Astrocyte (in vitro differentiated cells and primary cell): ENCODE data around the gene COL6A3. TPM values are rescaled to one million over a fixed set of nuclear protein-coding genes. Genes with fewer than 3 reads are reported as not detected.

Source experiments
- DNase-seq: peaks from one replicate; pipeline ENCODE4 v3.0.0-alpha.2; 2010; ENCODE audit warnings: low read depth
- FAIRE-seq: peaks from 2 replicates; lab custom pipeline; 2011; peaks lifted over from hg19 to GRCh38; lab: Jason Lieb, UNC
- H2AFZ ChIP-seq: 2 replicates; pipeline ENCODE4 v1.6.0; 2012; ENCODE audit warnings: low read depth, low read length, inconsistent platforms
- H3K27ac ChIP-seq: 2 replicates; pipeline ENCODE4 v1.5.1; 2011; ENCODE audit warnings: low read depth, low read length, inconsistent platforms
- H3K27me3 ChIP-seq: 2 replicates; pipeline ENCODE4 v1.6.0; 2011; ENCODE audit warnings: low read length, inconsistent platforms; ENCODE audit not compliant: insufficient read depth
- H3K36me3 ChIP-seq: 2 replicates; pipeline ENCODE4 v1.5.1; 2011; ENCODE audit warnings: low read length, inconsistent platforms; ENCODE audit not compliant: insufficient read depth
- H3K4me1 ChIP-seq: 2 replicates; pipeline ENCODE4 v1.5.1; 2011; ENCODE audit warnings: low read length, inconsistent platforms; ENCODE audit not compliant: insufficient read depth
- H3K4me2 ChIP-seq: 2 replicates; pipeline ENCODE4 v1.6.0; 2012; ENCODE audit warnings: low read length, inconsistent platforms
- H3K4me3 ChIP-seq: 2 replicates; pipeline ENCODE4 v1.5.1; 2011; ENCODE audit warnings: low read depth, mild to moderate bottlenecking, low read length, inconsistent platforms; ENCODE audit not compliant: insufficient read depth
- H3K79me2 ChIP-seq: 2 replicates; pipeline ENCODE4 v1.6.0; 2012; ENCODE audit warnings: mild to moderate bottlenecking, low read length, inconsistent platforms; ENCODE audit not compliant: insufficient read depth
- H3K9ac ChIP-seq: 2 replicates; pipeline ENCODE4 v1.6.0; 2012; ENCODE audit warnings: mild to moderate bottlenecking, low read length, inconsistent platforms
- H3K9me3 ChIP-seq: 2 replicates; pipeline ENCODE4 v1.5.1; 2012; ENCODE audit warnings: low read depth, mild to moderate bottlenecking, low read length, inconsistent platforms; ENCODE audit not compliant: insufficient read depth
- H4K20me1 ChIP-seq: 2 replicates; pipeline ENCODE4 v1.6.0; 2012; ENCODE audit warnings: low read length, inconsistent platforms; ENCODE audit not compliant: insufficient read depth
- H3K27ac Mint-ChIP-seq: one replicate; pipeline ENCODE4 v1.8.0; 2021; ENCODE audit warnings: mild to moderate bottlenecking, mixed read lengths; ENCODE audit not compliant: unreplicated experiment
- H3K27me3 Mint-ChIP-seq: one replicate; pipeline ENCODE4 v1.8.0; 2021; ENCODE audit warnings: low read depth, mixed read lengths; ENCODE audit not compliant: unreplicated experiment
- H3K36me3 Mint-ChIP-seq: one replicate; pipeline ENCODE4 v1.8.0; 2021; ENCODE audit warnings: low read depth, mixed read lengths; ENCODE audit not compliant: unreplicated experiment
- H3K4me1 Mint-ChIP-seq: one replicate; pipeline ENCODE4 v1.8.0; 2021; ENCODE audit warnings: low read depth, mixed read lengths; ENCODE audit not compliant: unreplicated experiment
- H3K4me3 Mint-ChIP-seq: one replicate; pipeline ENCODE4 v1.8.0; 2021; ENCODE audit warnings: mild to moderate bottlenecking, moderate library complexity, mixed read lengths; ENCODE audit not compliant: unreplicated experiment
- H3K9me3 Mint-ChIP-seq: one replicate; pipeline ENCODE4 v1.8.0; 2021; ENCODE audit warnings: mild to moderate bottlenecking, mixed read lengths; ENCODE audit not compliant: unreplicated experiment
- CTCF ChIP-seq: IDR thresholded peaks from 2 replicates; pipeline ENCODE4 v1.5.1; 2011; ENCODE audit warnings: low read depth, mild to moderate bottlenecking, inconsistent platforms, low read length, moderate library complexity; ENCODE audit not compliant: insufficient read depth
- EZH2 ChIP-seq: IDR thresholded peaks from 2 replicates; pipeline ENCODE4 v1.6.1; 2012; ENCODE audit warnings: mild to moderate bottlenecking, low read length, inconsistent platforms; ENCODE audit not compliant: insufficient read depth
- total RNA-seq: library from RNA; stranded (reverse); gene quantifications from 2 replicates; pipeline ENCODE4 v1.2.1, GENCODE V29; 2021

The COL6A3 gene
- total RNA-seq, 1 donor from 2014 or later, result 200 TPM

GRCh38 chr2:237459226-237459625 is 45.3 kb upstream of the COL6A3 start:
- peak overlapping the region; percentile 47 for H3K27ac Mint-ChIP-seq
- Histone ChIP-seq H3K4me2 (peak overlapping the region; percentile 21), H3K4me3 (no peak overlapping the region), H3K4me1 (peaks cover 37% of the 10 kb centered on the region), H2AFZ (no peak overlapping the region), H4K20me1 (no peaks in the 10 kb centered on the region), H3K36me3 (no peaks in the 10 kb centered on the region), H3K79me2 (no peaks in the 10 kb centered on the region), H3K9ac (peak overlapping the region; percentile 17), H3K27me3 (no peaks in the 10 kb centered on the region), H3K27ac (peak overlapping the region; percentile 72), H3K9me3 (no peaks in the 10 kb centered on the region)
- H3K27me3 Mint-ChIP-seq, result peaks cover 2% of the 10 kb centered on the region
- H3K36me3 Mint-ChIP-seq, result peaks cover 2% of the 10 kb centered on the region
- peaks cover 17% of the 10 kb centered on the region for H3K4me1 Mint-ChIP-seq
- no peak overlapping the region for H3K4me3 Mint-ChIP-seq
- FAIRE-seq (no peak), DNase-seq (peak; percentile 56)
- no peak for TF ChIP-seq CTCF
- TF ChIP-seq EZH2, result no peak
- peaks cover 23% of the 10 kb centered on the region for H3K9me3 Mint-ChIP-seq

GRCh38 chr2:237458519-237458918 is 44.6 kb upstream of the COL6A3 start:
- Histone ChIP-seq H3K9me3 (no peaks in the 10 kb centered on the region), H3K27ac (peak overlapping the region; percentile 72), H4K20me1 (no peaks in the 10 kb centered on the region), H3K4me2 (no peak overlapping the region), H3K9ac (no peak overlapping the region), H3K4me1 (peaks cover 37% of the 10 kb centered on the region), H3K27me3 (no peaks in the 10 kb centered on the region), H2AFZ (no peak overlapping the region), H3K4me3 (no peak overlapping the region), H3K79me2 (no peaks in the 10 kb centered on the region), H3K36me3 (no peaks in the 10 kb centered on the region)
- H3K27ac Mint-ChIP-seq, result peak overlapping the region; percentile 29
- FAIRE-seq (no peak), DNase-seq (no peak)
- H3K4me1 Mint-ChIP-seq, result peaks cover 17% of the 10 kb centered on the region
- peaks cover 20% of the 10 kb centered on the region for H3K9me3 Mint-ChIP-seq
- peaks cover 2% of the 10 kb centered on the region for H3K36me3 Mint-ChIP-seq
- TF ChIP-seq EZH2 (no peak), CTCF (no peak)
- H3K27me3 Mint-ChIP-seq, result peaks cover 5% of the 10 kb centered on the region
- no peak overlapping the region for H3K4me3 Mint-ChIP-seq

- no peak for TF ChIP-seq CTCF
- no peak for TF ChIP-seq EZH2
- H3K9me3 ChIP-seq, result no peaks in the 10 kb centered on the region
- H3K36me3 Mint-ChIP-seq, result peaks cover 2% of the 10 kb centered on the region
- H3K27ac Mint-ChIP-seq, result no peak overlapping the region
- H3K4me1 ChIP-seq, result peaks cover 37% of the 10 kb centered on the region
- H3K27me3 Mint-ChIP-seq, result peaks cover 7% of the 10 kb centered on the region
- H2AFZ ChIP-seq, result no peak overlapping the region
- H4K20me1 ChIP-seq, result no peaks in the 10 kb centered on the region
- FAIRE-seq, result no peak
- peaks cover 18% of the 10 kb centered on the region for H3K9me3 Mint-ChIP-seq
- H3K36me3 ChIP-seq, result no peaks in the 10 kb centered on the region
- no peak overlapping the region for H3K4me3 Mint-ChIP-seq
- H3K27me3 ChIP-seq, result no peaks in the 10 kb centered on the region
- H3K27ac ChIP-seq, result peak overlapping the region; percentile 82
- H3K9ac ChIP-seq, result no peak overlapping the region
- peaks cover 21% of the 10 kb centered on the region for H3K4me1 Mint-ChIP-seq
- no peak overlapping the region for H3K4me2 ChIP-seq
- DNase-seq, result no peak
- no peaks in the 10 kb centered on the region for H3K79me2 ChIP-seq
- no peak overlapping the region for H3K4me3 ChIP-seq
Observed at GRCh38 chr2:237457388-237457941, 43.5 kb upstream of the COL6A3 start.
